Calu3 (cell line): ENCODE results near the gene MAMDC4. TPM values are rescaled to one million over a fixed set of nuclear protein-coding genes. Genes with fewer than 3 reads are reported as not detected.
"Not testable (repeated sequence)": the region's sequence is repeated elsewhere in the genome, so short reads cannot be mapped to it uniquely, and the experiment has no call there.

Experiments used
- Bru-seq: library from RNA; stranded (reverse); fragments of 400-500 nt; gene quantifications from one replicate; lab custom pipeline; 2021; lab: Mats Ljungman, UMichigan
- BruChase-seq, 2 experiments: library from RNA; stranded (reverse); fragments of 400-500 nt; gene quantifications; one replicate each; lab custom pipeline; 2021; lab: Mats Ljungman, UMichigan
- BruUV-seq: library from RNA; stranded (reverse); fragments of 400-500 nt; replicated peaks from 2 replicates; lab custom pipeline; 2021; lab: Mats Ljungman, UMichigan
- CTCF ChIA-PET: fragments of 300-600 bp; sonication (Branson Sonifier 250); formaldehyde crosslinking; loops from one replicate; lab custom pipeline; 2022; ENCODE audit warnings: antibody characterized with exemption; lab: Charles Lee
- DNase-seq: peaks from one replicate; pipeline ENCODE4 v3.0.0; 2022
- H3K27ac Mint-ChIP-seq: one replicate; pipeline ENCODE4 v1.8.0; 2022; ENCODE audit warnings: mixed read lengths; ENCODE audit not compliant: unreplicated experiment
- H3K27me3 Mint-ChIP-seq: one replicate; pipeline ENCODE4 v1.8.0; 2022; ENCODE audit warnings: mixed read lengths; ENCODE audit not compliant: unreplicated experiment
- H3K36me3 Mint-ChIP-seq: one replicate; pipeline ENCODE4 v1.8.0; 2022; ENCODE audit warnings: mild to moderate bottlenecking, moderate library complexity, mixed read lengths; ENCODE audit not compliant: insufficient read depth, unreplicated experiment
- H3K4me1 Mint-ChIP-seq: one replicate; pipeline ENCODE4 v1.8.0; 2022; ENCODE audit warnings: mild to moderate bottlenecking, low read depth, mixed read lengths; ENCODE audit not compliant: unreplicated experiment
- H3K4me3 Mint-ChIP-seq: one replicate; pipeline ENCODE4 v1.8.0; 2022; ENCODE audit warnings: mild to moderate bottlenecking, low read depth, moderate library complexity, mixed read lengths; ENCODE audit not compliant: unreplicated experiment
- H3K9me3 Mint-ChIP-seq: one replicate; pipeline ENCODE4 v1.8.0; 2022; ENCODE audit warnings: low read depth, mixed read lengths; ENCODE audit not compliant: unreplicated experiment
- CTCF ChIP-seq: fragments of 200-600 bp; IDR thresholded peaks from one replicate; pipeline ENCODE4 v1.8.0; 2022; ENCODE audit warnings: antibody characterized with exemption; ENCODE audit not compliant: unreplicated experiment
- intact Hi-C: fragments of 100-400 bp; cut with micrococcal nuclease; formaldehyde crosslinking; loops from one replicate; pipeline ENCODE4 v1.10.0; 2022; ENCODE audit not compliant: unreplicated experiment
- long read RNA-seq: library from polyadenylated mRNA; stranded (forward); transcript quantifications from one replicate; pipeline ENCODE4 v2.0.0, GENCODE V29; 2022
- total RNA-seq: library from RNA; stranded (reverse); gene quantifications from 2 replicates; pipeline ENCODE4 v1.2.3, GENCODE V29; 2022

MAMDC4 gene
- total RNA-seq: 3.1 and 3.6 TPM in 2 replicates
- Bru-seq, nascent RNA: percentile 22 among the genes with signal in this experiment
- BruChase-seq, experiment 1, labeled RNA remaining after a 6-hour chase: percentile 34 among the genes with signal in this experiment
- BruChase-seq, experiment 2, labeled RNA remaining after a 2-hour chase: percentile 30 among the genes with signal in this experiment
- long read RNA-seq, partial matches to known transcripts: 3 of 3 reads
- long read RNA-seq, other reads (novel, unspliced or antisense): 0 of 3 reads

GRCh38 chr9:136851941-136852663 lies at the start of gene MAMDC4:
Gene MAMDC4, plus strand, starts transcription at chr9:136852346. Its CDS starts 71 bp downstream, at chr9:136852417.
- H3K4me3 Mint-ChIP-seq: no peak within 1 kb of the TSS
- H3K9me3 Mint-ChIP-seq: no peaks in the 10 kb centered on the region
- H3K27ac Mint-ChIP-seq: no peak within 1 kb of the TSS
- intact Hi-C loops: no loop called here
- TF ChIP-seq CTCF: no peak
- no peaks in the 10 kb centered on the region for H3K27me3 Mint-ChIP-seq
- CTCF ChIA-PET: no interaction called here
- H3K4me1 Mint-ChIP-seq: peaks cover 5% of the 10 kb centered on the region
- H3K36me3 Mint-ChIP-seq: peaks cover 55% of the 10 kb centered on the region
- BruUV-seq: no TSS peak
- no peak for DNase-seq

GRCh38 chr9:136803009-136803550 lies 49.1 kb upstream of the MAMDC4 start:
- CTCF ChIA-PET, H3K4me1 Mint-ChIP-seq, intact Hi-C loops, H3K9me3 Mint-ChIP-seq, H3K27me3 Mint-ChIP-seq, DNase-seq, H3K27ac Mint-ChIP-seq, H3K4me3 Mint-ChIP-seq, BruUV-seq: not testable (repeated sequence)
- H3K36me3 Mint-ChIP-seq: peaks cover 32% of the 10 kb centered on the region

- Mint-ChIP-seq H3K36me3 (peaks cover 36% of the 10 kb centered on the region), H3K4me1 (no peaks in the 10 kb centered on the region), H3K4me3 (no peak overlapping the region), H3K9me3 (no peaks in the 10 kb centered on the region), H3K27me3 (no peaks in the 10 kb centered on the region), H3K27ac (peak overlapping the region; percentile 36)
- DNase-seq: no peak
- BruUV-seq: no TSS peak
- CTCF ChIA-PET: no interaction called here
- intact Hi-C loops: no loop called here
- TF ChIP-seq CTCF: no peak
Measured at GRCh38 chr9:136803551-136804508, 48.3 kb upstream of the MAMDC4 start.

GRCh38 chr9:136804509-136805206 lies 47.5 kb upstream of the MAMDC4 start:
- CTCF ChIA-PET: no interaction called here
- DNase-seq: no peak
- no TSS peak for BruUV-seq

More at GRCh38 chr9:136804509-136805206, 47.5 kb upstream of the MAMDC4 start:
- Mint-ChIP-seq H3K9me3 (no peaks in the 10 kb centered on the region), H3K4me1 (peaks cover 6% of the 10 kb centered on the region), H3K27me3 (no peaks in the 10 kb centered on the region), H3K27ac (no peak overlapping the region), H3K36me3 (peaks cover 40% of the 10 kb centered on the region), H3K4me3 (no peak overlapping the region)
- TF ChIP-seq CTCF: no peak
- intact Hi-C loops: no loop called here
